Measurements from ENCODE around the gene FBXL17.

The FBXL17 gene

GRCh38 chr5:107980923-107981692, 400.8 kb downstream of the FBXL17 start:
- TF ChIP-seq CTCF (conservative IDR thresholded peaks at IDR 0.05): no peak
- H3K27ac ChIP-seq: no peak overlapping the region

- no peak overlapping the region for H3K27ac ChIP-seq
- no peak for TF ChIP-seq CTCF (conservative IDR thresholded peaks at IDR 0.05)
These were observed 402.0 kb downstream of the FBXL17 start for GRCh38 chr5:107979900-107980299.

- no peak overlapping the region for H3K27ac ChIP-seq
- TF ChIP-seq CTCF (conservative IDR thresholded peaks at IDR 0.05): no peak
These were observed 402.6 kb downstream of the FBXL17 start for GRCh38 chr5:107979291-107979690.

GRCh38 chr5:107977550-107978071, 404.3 kb downstream of the FBXL17 start:
- no peak for TF ChIP-seq CTCF (conservative IDR thresholded peaks at IDR 0.05)
- peak overlapping the region; percentile 7; the same call in 1 of the 2 replicates for H3K27ac ChIP-seq

- H3K27ac ChIP-seq: no peak overlapping the region
- no peak for TF ChIP-seq CTCF (conservative IDR thresholded peaks at IDR 0.05)
These were observed 406.3 kb downstream of the FBXL17 start for GRCh38 chr5:107975568-107975967.

GRCh38 chr5:107971846-107972245, 410.1 kb downstream of the FBXL17 start:
- H3K27ac ChIP-seq: no peak overlapping the region
- TF ChIP-seq CTCF (conservative IDR thresholded peaks at IDR 0.05): no peak

- H3K27ac ChIP-seq: no peak overlapping the region
- TF ChIP-seq CTCF (conservative IDR thresholded peaks at IDR 0.05): no peak
These were observed 412.1 kb downstream of the FBXL17 start for GRCh38 chr5:107969847-107970246.

All from VCaP (cell line).